A673 (cell line): ENCODE results near the gene TAC1.
"Not testable (repeated sequence)": the region's sequence is repeated elsewhere in the genome, so short reads cannot be mapped to it uniquely, and the experiment has no call there.

Experiments used
- CTCF ChIP-seq: fragments of 300-800, 200-600 bp; sonication (generic); conservative IDR thresholded peaks from 2 replicates; pipeline ENCODE4 v1.5.1; 2017; ENCODE audit warnings: low read depth, mild to moderate bottlenecking, antibody characterized with exemption, low read length, moderate library complexity, mixed read lengths
- EZH2 ChIP-seq: fragments of 200-600 bp; sonication (generic); IDR thresholded peaks from 2 replicates; pipeline ENCODE4 v1.6.1; 2017; ENCODE audit warnings: borderline replicate concordance, low read depth, mild to moderate bottlenecking, mixed read lengths, antibody characterized with exemption, low read length; ENCODE audit not compliant: poor library complexity, severe bottlenecking

DNA sequence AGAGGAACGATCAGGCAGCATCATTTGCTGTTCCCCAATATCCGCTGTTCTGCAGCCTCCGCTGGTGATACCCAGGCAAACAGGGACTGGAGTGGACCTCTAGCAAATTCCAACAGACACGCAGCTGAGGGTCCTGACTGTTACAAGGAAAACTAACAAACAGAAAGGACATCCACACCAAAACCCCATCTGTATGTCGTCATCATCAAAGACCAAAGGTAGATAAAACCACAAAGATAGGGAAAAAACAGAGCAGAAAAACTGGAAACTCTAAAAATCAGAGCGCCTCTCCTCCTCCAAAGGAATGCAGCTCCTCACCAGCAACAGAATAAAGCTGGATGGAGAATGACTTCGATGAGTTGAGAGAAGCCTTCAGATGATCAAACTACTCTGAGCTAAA is 54.5 kb downstream of the TAC1 start:
- TF ChIP-seq CTCF, EZH2: not testable (repeated sequence)
